KBM-7 (cell line): ENCODE measurements around the gene CACNA1G.

Experiments
- DNase-seq: peaks from one replicate; pipeline ENCODE4 v3.0.0-alpha.2; 2015
- in situ Hi-C: fragments of 300-500 bp; cut with MboI; formaldehyde crosslinking; loops from 2 replicates; pipeline ENCODE4 v1.14.3; 2020; ENCODE audit warnings: low sequenced_read_pairs, low pct_unique_long_range_greater_than_20kb, mixed read lengths

CACNA1G gene

DNA sequence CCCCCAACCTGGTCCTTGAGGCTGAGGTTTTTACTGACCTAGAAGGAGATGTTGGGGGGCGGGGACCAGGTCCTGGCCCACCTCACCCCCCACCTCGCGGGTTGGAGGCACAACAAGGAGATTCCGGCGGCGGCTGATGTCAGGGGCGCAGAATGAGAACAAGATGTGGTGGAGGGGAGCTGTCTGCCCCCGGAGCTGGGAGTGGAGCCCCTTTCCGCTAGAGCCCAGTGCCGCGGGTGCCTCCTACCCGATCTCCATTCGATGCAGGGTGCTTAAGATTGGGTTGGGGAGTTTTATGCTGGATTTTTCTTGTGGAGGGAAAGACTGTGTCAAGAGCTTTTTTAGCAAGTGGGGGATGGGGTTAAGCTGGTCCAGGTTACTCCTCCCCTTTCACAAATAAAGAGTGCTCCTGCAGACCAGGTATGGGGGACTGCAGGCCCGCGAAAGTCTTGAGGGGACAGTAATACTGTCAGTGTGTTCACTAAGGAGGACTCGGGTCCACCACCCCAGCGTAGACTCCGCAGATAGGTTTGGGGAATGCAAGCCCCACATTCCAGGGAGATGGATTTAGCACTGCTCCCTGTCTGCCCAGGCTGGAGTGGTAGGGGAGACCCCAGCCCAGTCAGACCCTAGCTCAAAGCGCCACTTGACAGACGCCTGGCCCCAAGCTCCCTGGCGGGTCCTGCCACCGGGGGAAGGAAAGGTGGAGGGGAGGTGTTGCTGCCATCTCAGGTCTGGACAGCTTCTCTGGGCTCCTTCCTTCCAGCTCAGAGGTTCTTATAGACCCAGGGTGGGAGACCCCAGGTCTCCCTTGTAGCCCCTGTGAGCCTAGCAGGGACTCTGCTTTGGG, 2.0 kb downstream of the CACNA1G start:
- no peak for DNase-seq
- in situ Hi-C loops: no loop called here

DNA sequence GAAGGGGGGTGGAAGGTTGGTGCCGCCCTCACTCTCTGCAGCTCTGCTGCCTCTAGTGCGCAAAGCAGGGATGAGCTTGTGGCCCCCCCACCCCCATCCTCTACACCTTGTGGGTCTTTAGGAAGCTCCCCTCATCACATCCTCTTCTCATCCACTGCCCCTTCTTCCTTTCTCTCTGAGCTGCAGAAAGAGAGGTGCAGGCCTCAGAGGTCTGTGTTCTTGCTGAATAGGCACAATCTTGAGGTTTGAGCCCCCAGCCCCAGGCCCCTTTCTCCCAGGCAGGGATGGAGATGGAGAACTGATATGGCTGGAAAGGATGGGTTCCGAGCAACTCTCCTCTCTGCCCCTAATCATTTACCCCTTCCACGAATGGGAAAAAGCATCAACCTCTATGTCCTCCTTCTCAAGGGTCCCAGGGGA, 2.6 kb downstream of the CACNA1G start:
- DNase-seq: no peak
- in situ Hi-C loops: no loop called here

DNA sequence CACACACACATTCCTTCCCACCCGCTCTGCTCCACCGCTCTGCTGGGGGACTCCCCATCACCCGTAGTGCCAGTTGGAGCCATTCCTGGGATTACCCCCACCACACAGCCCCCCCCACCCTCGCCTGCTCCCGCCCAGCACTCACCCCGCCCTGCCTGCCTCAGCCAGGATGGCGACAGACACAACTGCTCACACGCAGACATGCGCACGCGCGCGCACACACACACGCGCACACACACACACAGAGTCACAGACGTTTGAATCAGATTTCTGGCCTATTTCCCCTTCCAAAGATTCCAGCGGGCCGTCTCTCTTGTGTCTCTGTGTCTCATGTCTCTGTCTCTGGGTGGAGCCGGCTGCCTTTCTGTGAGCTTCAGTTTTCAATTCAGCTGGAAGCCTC, 4.4 kb downstream of the CACNA1G start:
- in situ Hi-C loops: no loop called here
- no peak for DNase-seq

DNA sequence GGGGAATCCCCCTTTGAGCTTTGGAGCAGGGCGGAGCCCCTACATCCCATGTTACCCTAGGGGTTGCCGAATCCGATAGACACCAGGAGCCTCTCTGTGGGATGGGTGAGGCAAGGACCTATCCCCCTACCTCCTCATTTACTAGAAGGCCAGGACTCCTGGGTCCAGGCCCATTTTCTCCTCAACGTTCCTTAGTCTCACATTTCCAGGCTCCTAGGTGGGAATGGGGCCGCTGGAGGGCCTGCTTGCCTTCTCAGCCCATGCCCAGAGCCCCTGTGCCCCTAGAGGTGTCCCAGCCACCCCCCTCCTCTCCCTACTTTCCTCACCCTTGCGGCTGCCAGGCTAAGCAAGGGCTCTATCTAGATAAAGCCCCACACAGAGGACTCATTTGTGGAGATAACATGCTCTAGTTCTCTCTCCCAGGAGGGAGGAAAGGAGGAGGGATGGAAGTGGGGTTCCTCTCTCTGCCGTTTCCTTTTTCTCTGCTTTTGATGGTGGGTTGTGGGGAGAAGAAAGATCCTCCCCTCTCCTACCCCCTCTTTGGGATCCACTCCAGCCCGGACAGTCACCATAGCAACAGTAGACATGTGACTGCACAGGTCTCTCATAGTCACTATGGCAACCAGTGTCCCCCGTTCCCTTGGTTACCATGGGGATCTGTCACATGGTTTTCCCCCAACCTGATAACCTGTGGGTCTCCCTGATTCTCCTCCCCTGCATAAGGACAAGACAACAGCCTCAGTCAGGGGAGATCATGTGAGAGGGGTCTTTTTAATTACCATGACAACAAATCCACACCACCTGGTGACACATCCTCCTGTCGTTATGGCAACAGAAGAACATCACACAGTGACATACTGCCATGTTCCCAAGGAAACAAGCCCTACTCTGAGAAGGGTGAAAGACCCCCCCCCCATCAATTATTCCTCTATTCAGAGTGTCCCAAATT, 5.2 kb downstream of the CACNA1G start:
- DNase-seq: no peak
- in situ Hi-C loops: no loop called here

DNA sequence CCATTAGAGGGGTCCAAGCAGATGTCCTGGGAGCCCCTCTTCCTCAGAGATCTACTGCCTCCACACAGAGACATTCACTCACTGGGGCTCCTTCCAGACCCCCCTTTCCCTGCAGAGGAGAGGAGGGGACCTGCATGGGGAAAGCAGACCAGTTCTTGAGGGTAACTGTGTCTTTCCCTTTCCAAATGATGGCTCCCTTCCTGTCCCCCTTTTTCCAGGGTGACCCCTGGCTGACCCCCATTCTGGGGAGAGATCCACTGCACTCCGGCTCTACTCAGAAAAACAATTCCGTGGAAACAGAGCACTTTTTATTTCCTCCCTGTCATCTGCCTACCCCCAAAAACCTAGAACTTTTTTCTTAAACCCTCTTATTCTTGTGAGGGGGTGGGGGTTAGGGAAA, 6.4 kb downstream of the CACNA1G start:
- in situ Hi-C loops: no loop called here
- no peak for DNase-seq

DNA sequence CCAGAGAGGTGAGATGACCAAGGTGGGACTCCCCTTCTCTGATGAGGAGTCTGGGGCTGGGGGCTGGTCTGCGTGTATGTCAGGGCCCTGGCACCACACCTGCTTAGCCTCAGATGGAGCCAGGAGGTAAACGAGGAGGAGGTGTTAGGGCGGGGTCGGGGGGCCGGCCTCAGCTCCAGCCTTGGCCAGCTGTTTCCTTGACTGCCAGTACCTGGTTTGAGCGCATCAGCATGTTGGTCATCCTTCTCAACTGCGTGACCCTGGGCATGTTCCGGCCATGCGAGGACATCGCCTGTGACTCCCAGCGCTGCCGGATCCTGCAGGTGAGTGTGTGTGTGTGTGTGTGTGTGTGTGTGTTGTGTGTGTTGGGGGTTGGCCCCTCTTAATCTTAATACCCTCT, 8.1 kb downstream of the CACNA1G start:
- no peak for DNase-seq
- in situ Hi-C loops: no loop called here

DNA sequence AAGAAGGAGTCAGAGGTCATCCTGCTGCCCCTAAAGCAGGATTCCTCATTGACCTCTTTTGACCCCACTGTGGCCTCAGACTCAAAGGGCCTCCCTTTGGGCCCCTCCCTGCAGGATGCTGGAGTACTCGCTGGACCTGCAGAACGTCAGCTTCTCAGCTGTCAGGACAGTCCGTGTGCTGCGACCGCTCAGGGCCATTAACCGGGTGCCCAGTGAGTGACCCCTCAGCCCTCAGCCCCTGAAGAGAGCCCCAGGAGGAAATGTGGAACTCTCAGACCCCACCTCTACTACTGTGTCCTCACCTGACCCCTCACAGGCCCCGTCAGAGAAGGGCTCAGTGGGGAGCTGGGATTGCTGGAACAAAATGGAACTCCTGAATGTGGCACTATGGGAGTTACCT, 9.1 kb downstream of the CACNA1G start:
- in situ Hi-C loops: no loop called here
- DNase-seq: no peak

DNA sequence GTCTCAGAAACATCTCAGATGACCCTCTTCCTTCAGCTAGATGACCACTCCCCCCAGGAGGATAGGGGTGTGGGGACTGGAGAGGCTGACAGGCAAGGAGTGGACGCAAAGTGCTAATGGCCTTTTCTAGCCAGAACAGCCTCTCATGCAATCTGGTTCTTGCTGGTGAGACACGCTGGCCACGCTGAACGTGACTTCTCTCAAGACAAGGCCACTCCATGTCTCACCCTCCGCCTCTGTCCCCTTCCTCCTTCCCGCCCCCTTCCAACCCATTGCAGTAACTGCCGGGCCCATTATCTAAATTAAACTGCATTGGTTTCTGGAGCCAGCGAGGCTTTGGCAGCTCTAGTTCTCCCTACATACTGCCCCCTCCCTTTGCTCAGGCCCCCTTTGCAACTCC, 9.5 kb downstream of the CACNA1G start:
- DNase-seq: no peak
- in situ Hi-C loops: no loop called here

DNA sequence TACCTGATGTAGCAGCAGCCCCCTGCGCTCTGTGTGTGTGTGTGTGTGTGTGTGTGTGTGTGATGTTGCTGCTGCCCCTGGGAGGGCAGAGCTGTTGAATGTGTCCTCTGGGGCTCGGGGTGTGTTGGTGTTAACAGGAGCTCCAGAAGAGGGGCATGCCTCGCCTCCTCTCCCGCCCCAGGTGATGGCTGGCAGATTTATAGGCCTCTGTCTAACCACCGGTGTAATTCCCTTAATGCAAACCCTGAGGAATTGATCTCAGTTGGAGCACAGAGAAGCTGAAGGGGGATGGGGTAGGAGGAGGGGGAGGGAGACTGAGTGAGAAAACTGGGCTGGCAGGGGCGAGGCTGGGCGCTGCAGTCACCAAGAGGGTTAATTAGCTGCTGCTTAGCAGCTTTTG, 10.0 kb downstream of the CACNA1G start:
- in situ Hi-C loops: no loop called here
- DNase-seq: no peak

DNA sequence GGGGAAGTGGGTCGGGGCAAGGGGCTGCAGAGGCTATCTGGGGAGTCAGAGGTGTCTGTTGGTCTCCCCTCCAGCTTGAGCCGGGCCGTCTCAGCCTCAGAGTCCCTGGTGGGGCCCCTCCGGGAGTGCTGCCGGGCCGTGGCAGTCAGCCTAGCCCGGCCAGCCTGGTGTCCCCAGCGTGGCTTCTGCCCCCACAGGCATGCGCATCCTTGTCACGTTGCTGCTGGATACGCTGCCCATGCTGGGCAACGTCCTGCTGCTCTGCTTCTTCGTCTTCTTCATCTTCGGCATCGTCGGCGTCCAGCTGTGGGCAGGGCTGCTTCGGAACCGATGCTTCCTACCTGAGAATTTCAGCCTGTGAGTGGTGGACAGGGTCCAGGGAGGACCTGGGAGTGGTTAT, 11.2 kb downstream of the CACNA1G start:
- in situ Hi-C loops: no loop called here
- DNase-seq: no peak

DNA sequence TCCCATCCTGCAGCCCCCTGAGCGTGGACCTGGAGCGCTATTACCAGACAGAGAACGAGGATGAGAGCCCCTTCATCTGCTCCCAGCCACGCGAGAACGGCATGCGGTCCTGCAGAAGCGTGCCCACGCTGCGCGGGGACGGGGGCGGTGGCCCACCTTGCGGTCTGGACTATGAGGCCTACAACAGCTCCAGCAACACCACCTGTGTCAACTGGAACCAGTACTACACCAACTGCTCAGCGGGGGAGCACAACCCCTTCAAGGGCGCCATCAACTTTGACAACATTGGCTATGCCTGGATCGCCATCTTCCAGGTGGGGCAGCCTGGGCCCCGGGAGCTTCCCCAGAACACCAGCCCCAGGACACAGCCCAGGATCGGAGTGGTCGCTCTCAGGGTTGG, 12.0 kb downstream of the CACNA1G start:
- no peak for DNase-seq
- in situ Hi-C loops: no loop called here

DNA sequence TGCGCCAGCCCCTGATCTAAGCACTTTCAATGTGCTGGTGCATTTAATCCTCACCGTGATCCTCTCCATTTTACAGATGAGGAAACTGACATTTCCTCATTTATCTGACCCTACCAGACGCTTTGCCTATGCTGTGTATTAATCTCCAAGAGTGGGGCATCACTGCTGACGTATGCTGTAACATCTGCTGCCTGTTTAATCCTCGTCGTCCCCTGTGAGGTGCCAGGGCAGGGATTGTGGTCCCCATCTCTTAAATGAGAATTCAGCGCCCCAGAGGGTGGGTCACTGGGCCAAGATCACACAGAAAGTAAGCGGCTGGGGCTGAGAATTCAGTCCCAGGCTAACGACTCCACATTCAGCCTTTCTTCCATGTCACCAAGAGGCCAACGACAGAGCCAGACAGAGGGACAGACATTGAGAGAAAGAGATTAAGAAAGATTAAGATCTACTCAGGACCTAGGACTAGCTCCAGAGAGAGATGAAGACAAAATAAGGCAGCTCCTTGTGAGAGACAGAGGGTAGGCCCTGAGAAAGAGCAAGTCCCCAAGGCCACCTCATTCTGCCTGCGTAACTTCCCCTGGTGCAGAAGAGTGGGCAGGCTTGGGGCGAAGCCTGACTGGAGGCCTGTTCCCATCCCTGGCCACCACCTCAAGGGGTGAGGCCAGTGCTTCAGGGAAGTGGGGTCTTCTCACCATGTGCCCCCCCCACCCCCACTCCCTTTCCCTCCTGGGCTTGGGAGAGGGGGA, 13.5 kb downstream of the CACNA1G start:
- no peak for DNase-seq
- in situ Hi-C loops: no loop called here

DNA sequence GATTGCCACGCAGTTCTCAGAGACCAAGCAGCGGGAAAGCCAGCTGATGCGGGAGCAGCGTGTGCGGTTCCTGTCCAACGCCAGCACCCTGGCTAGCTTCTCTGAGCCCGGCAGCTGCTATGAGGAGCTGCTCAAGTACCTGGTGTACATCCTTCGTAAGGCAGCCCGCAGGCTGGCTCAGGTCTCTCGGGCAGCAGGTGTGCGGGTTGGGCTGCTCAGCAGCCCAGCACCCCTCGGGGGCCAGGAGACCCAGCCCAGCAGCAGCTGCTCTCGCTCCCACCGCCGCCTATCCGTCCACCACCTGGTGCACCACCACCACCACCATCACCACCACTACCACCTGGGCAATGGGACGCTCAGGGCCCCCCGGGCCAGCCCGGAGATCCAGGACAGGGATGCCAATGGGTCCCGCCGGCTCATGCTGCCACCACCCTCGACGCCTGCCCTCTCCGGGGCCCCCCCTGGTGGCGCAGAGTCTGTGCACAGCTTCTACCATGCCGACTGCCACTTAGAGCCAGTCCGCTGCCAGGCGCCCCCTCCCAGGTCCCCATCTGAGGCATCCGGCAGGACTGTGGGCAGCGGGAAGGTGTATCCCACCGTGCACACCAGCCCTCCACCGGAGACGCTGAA, 15.2 kb downstream of the CACNA1G start:
- in situ Hi-C loops: no loop called here
- DNase-seq: no peak

DNA sequence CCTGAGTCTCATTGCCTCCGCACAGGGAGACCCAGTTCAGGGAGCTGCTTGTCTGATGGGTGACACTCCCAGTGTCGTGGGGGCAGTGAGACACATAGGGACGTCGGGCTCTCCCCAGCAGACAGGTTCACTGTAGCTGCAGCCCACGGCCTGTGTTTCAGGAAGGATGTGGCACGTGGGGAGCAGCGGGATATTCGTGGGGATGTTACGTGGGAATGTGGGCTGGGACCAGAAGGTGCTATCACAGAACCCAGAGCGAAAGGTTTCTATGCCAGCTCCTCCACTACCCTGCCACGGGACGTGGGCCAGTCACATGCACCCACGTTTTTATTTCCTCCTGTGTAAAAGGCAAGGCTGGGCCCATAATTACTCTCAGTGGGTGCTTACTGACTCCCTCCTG, 16.3 kb downstream of the CACNA1G start:
- in situ Hi-C loops: no loop called here
- DNase-seq: no peak

DNA sequence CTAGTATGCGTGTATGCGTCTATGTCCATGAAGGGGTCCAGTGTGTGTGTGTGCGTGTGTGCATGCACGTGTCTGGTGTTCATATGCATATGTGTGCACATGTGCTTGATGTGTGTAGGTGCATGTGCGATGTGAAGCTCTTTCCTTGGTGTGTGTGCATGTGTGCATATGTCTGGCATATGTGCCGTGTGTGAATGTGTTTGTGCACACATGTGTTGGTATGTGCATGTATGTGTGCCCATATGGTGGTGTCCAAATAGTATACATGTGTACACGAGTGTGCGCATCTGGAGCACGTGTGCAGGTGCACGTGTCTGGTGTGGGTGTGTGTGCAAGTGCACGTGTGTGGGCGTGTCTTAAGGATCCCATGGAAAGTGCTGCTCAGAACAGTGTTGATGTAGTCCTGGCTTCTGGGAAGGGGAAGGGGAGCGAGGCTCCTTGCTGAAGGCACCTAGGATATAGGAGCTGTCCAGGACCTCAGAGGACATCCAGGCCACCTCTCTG, 17.0 kb downstream of the CACNA1G start:
- no peak for DNase-seq
- in situ Hi-C loops: no loop called here

DNA sequence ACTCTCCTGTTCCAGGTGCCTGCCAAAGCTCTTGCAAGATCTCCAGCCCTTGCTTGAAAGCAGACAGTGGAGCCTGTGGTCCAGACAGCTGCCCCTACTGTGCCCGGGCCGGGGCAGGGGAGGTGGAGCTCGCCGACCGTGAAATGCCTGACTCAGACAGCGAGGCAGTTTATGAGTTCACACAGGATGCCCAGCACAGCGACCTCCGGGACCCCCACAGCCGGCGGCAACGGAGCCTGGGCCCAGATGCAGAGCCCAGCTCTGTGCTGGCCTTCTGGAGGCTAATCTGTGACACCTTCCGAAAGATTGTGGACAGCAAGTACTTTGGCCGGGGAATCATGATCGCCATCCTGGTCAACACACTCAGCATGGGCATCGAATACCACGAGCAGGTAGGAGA, 17.7 kb downstream of the CACNA1G start:
- no peak for DNase-seq
- in situ Hi-C loops: no loop called here

DNA sequence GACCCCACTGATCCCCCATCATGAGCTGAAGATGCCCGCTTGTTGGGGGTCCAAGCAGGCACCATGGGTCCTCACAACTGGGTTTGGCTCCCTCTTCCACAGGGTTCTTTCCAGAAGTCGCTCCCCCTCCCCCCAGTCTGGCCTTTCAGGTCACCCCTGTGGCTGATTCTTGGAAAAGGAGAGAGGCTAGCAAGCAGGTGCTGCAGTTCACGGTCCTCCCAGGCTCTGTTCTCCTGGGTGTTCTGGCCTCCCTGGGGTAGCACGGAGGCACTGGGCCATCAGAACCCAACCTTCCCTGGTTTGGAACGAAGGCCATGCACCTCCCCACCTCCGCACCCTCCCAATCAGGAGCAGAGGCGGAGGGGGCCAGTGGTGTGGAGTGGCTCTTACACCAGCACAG, 18.9 kb downstream of the CACNA1G start:
- in situ Hi-C loops: no loop called here

DNA sequence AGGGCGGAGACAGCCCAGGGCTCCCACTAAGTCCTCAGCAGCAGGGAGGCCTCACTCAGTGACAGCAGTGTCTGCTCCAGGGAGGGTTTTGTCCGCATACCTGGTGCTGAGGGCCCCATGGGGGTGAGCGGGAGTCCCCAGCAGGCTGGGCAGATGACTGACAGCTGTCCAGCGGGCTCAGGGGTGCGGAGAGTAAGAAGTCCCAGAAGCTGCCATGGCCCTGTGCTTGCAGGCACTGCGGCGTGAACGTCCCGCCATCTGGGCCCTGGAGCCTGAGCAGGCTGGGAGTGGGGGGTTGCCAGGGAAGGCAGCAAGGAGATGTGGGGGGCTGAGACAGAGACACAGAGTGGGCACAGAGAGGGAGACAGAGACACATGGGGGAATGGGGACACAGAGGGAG, 20.1 kb downstream of the CACNA1G start:
- in situ Hi-C loops: no loop called here

More for the DNA sequence above, 18.9 kb downstream of the CACNA1G start:
- DNase-seq: no peak

DNA sequence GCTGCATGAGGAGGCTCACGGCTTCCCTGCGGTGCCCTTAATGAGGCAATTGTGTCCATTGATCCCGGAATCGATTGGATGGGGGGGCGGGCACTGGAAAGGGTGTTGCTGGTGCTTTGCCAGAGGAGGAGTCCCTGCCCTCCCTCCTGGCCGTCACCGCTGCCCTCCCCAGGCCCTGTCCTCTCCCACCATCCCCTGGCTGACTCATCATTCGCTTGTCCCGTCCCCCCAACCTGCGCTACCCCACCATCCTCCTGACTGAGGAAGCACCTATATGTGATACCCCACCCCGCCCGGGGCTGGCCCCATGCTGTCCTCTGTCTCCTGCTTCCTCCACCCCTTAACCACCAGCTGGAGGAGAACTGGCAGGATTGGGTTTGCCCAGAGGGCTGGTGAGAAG, 20.8 kb downstream of the CACNA1G start:
- in situ Hi-C loops: no loop called here
- no peak for DNase-seq

More for the DNA sequence above, 20.1 kb downstream of the CACNA1G start:
- no peak for DNase-seq
